Fibroblast of skin of back (primary cell): Measurements from ENCODE around the gene SMTNL1.

Source experiments
- DNase-seq: peaks from one replicate; pipeline ENCODE4 v3.0.0-alpha.2; 2013

The SMTNL1 gene

DNA sequence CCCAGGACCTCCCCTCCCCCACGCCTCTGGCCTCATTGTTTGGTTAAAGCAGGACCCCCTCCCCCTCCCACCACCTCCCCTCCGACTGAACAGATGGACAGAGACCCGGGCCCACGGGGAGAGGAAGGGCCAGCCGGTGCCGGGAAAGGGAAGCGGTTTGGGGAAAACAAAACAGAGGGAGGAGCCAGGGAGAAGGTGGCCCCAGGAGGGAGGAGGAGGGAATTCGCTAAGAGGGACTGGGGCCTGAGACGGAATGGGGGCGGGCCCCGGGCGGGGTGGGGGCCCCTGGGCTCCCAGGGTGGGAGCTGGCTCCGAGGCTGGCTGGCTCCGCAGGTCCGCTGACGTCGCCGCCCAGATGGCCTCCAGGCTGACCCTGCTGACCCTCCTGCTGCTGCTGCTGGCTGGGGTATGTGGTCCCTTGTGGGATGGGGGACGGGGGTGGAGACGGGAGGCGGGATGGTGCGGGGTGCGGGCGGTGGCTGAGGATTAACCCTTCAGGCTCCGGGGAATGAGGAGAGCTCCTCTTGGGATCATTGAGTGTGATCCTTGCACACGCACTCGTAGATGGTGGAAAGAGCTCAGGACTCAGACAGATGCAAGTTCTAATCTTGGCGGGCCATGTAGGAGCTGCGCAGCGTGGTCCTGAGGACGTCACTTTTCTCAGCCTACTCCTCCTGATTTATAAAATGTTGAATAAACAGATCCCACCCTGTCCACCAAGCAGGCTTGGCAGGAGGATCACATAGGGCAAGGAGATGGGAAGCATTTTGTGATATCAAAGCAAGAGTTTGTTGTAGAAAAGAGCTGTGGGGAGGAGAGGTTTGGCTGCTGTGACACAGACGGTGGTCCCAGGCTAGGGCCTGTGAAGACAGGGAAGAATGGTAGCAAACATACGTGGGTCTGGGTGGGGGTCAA lies 60.8 kb downstream of the SMTNL1 start:
- peak; percentile 46 for DNase-seq

DNA sequence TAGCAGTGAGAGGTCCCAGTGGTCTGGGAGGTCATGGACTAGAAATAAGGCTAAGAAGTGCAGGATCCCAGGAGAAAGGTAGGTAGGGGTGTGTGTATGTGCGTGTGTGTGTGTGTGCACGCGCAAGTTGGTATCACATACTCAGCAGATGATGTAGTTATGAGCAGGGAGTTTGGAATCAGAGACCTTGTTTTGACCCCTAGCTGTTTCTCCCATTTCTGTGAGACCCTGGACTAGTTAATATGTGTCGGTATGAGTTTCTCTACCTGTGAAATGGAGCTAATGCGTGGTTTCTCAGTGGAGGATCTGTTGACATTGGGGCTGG lies 61.4 kb downstream of the SMTNL1 start:
- peak; percentile 57 for DNase-seq

DNA sequence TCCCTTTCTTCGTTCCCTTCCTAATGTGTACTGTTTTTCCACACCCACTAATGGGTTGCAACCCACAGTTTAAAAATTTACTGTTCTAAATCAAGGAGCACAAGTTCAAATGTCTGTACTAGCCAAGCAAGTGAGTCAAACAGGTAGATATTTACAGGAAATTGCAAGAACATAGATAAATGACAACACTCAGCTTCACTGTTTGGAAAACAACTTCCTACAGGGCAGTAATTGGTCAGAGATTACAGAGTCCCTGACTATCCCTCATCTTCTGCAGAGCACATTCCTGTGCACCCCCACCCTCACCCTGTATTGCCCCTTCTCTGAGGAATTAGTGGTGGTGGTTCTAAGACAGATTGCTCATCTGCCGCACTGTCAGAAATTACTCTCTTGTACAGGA lies 62.0 kb downstream of the SMTNL1 start:
- no peak for DNase-seq
